ENCODE data around the gene PARD6G.

DNA sequence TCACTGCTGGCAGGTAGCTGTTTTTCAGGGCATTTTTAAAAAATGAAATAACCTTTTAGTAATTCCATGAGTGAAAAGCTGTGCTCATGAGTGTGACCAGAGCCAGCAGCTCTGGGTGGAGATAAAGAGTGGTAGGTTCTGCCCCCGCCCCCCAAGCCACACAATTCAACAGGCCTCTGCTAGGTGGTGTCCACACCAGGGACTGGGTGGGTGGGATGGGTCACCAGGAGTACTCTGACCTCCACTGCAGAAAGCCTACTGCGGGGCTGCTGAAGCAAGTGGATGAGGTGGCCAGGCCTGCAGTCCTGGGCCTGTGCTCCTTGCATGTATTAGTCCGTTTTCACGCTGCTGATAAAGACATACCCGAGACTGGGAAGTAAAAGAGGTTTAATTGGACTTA, 15.3 kb downstream of the PARD6G start:
- no peak for TF ChIP-seq PTBP1 (IDR thresholded peaks at IDR 0.05; ENCODE audit: low read depth, low read length, poor library complexity, severe bottlenecking)
- TF ChIP-seq ZNF431 (CRISPR knock-in tag; IDR thresholded peaks at IDR 0.05; ENCODE audit: borderline replicate concordance, low read depth) = no peak
- TF ChIP-seq EZH2 (conservative IDR thresholded peaks at IDR 0.05; ENCODE audit: low read depth, low read length) = no peak
- TF ChIP-seq IRF2 (CRISPR knock-in tag; IDR thresholded peaks at IDR 0.05) = no peak
- TF ChIP-seq ISX (CRISPR knock-in tag; conservative IDR thresholded peaks at IDR 0.05) = no peak

Measured in HepG2 (cell line).